Left lung (tissue), 10 donors: ENCODE measurements around the gene SP9. TPM values are rescaled to one million over a fixed set of nuclear protein-coding genes. Genes with fewer than 3 reads are reported as not detected.

ENCODE experiments used
- ATAC-seq: fragments of 200-7000 bp; cut with Tn5 transposase; one replicate; pipeline ENCODE4 v1.9.1; 2020; ENCODE audit warnings: moderate library complexity
- DNase-seq, 4 donors: peaks; one replicate each; pipeline ENCODE4 v3.0.0-alpha.2; 2013 to 2020
- H3K27ac ChIP-seq, 2 donors: fragments of 200-600 bp; sonication (generic) in 1 of 2; one replicate each; pipeline versions ENCODE4 v1.5.0 to v1.8.0; 2020 to 2021
- H3K27me3 ChIP-seq, 2 donors: fragments of 200-600 bp; sonication (generic) in 1 of 2; one replicate each; pipeline versions ENCODE4 v1.5.0 to v1.8.0; 2020 to 2021
- H3K36me3 ChIP-seq, 2 donors: fragments of 200-600 bp; sonication (generic) in 1 of 2; one replicate each; pipeline versions ENCODE4 v1.5.0 to v1.8.0; 2020 to 2021
- H3K4me1 ChIP-seq, 2 donors: fragments of 200-600 bp; one replicate each; pipeline ENCODE4 v1.8.0; 2021
- H3K4me3 ChIP-seq, 2 donors: fragments of 200-600 bp; sonication (generic) in 1 of 2; one replicate each; pipeline versions ENCODE4 v1.5.0 to v1.8.0; 2020 to 2021; ENCODE audit warnings: mild to moderate bottlenecking in 1 of 2
- H3K9me3 ChIP-seq, 2 donors: fragments of 200-600 bp; sonication (generic) in 1 of 2; one replicate each; pipeline versions ENCODE4 v1.5.0 to v1.8.0; 2020 to 2021
- intact Hi-C, 2 donors: fragments of 100-400 bp; cut with DNase I; formaldehyde crosslinking; loops; one replicate each; pipeline versions ENCODE4 v1.11.2 to v1.14.2; 2022
- polyA plus RNA-seq, 6 donors: library from polyadenylated mRNA; unstranded; fragments of 120-200 nt; gene quantifications; one replicate each; pipeline ENCODE4 v1.2.1, GENCODE V29; 2013; ENCODE audit not compliant: insufficient read length in 6 of 6
- total RNA-seq, 2 donors: library from RNA; stranded (reverse); fragmentation: NEBNext Ultra II Directional; extraction: Animal tissue kit (Norgen Biotek cat#: 25700); gene quantifications; one replicate each; pipeline ENCODE4 v1.2.1, GENCODE V29; 2021
- TF ChIP-seq, protein P1 (sequence below), 2 donors: fragments of 200-600 bp; sonication (generic) in 1 of 2; IDR thresholded peaks; one replicate each; pipeline versions ENCODE4 v1.5.0 to v1.8.0; 2021; ENCODE audit warnings: antibody characterized with exemption in 2 of 2
- donor health status: DM: no; HTN: yes; CAD: no.
- donor health status: DM: no; HTN: no; CAD: no.

The SP9 gene
- total and polyA plus RNA-seq, 8 donors = not detected

DNA sequence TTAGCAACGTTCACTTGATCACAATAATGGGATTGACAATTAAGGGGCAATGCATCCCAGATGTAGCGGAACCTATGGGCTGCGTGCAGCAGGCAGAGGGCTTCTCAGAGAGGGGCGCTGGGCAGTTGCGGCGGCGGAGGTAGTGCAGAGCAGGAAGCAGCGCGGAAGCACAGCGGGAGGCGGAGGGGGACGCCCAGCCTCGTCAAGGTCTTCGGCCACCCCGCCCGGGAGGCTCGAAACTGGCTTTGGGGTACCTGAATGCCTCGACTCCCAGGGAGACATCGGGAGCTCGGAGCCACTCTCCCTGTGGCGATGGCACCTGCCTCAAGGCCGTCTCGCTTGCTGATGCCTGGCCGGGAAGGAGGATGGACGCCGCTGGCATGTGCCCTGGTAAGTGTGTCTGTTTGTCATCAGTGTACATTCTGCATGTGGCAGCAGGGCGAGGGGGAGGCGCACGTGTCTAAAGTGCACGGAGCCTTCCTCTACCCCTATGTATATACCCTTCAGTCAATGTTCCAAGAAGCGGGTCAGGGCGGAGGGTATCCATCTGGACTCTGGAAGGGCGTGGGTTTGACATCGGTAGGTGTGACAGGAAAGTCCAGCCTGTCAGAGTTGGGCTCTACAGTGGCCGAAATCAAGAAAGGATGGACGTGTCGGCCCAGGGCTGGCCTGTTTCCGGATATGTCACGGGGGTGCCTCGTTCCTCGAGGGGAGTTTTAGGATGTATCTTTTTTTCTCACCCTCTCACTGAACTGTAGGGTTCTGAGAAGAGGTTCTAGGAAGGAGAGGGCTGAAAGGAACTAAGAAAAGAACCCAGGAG is 7.5 kb upstream of the SP9 start:
- DNase-seq (peak in 1 of 4 donors; percentile 88), ATAC-seq (peak; percentile 20)
- intact Hi-C loops = no loop called here
- no peak overlapping the region for H3K27ac ChIP-seq
- H3K4me1 ChIP-seq = peaks cover 16 to 36% of the 10 kb centered on the region in 2 donors
- peaks cover 71 to 100% of the 10 kb centered on the region in 2 donors for H3K27me3 ChIP-seq
- H3K36me3 ChIP-seq = no peaks in the 10 kb centered on the region
- H3K4me3 ChIP-seq = peak overlapping the region in 1 of 2 donors; percentile 40
- TF ChIP-seq, protein P1, sequence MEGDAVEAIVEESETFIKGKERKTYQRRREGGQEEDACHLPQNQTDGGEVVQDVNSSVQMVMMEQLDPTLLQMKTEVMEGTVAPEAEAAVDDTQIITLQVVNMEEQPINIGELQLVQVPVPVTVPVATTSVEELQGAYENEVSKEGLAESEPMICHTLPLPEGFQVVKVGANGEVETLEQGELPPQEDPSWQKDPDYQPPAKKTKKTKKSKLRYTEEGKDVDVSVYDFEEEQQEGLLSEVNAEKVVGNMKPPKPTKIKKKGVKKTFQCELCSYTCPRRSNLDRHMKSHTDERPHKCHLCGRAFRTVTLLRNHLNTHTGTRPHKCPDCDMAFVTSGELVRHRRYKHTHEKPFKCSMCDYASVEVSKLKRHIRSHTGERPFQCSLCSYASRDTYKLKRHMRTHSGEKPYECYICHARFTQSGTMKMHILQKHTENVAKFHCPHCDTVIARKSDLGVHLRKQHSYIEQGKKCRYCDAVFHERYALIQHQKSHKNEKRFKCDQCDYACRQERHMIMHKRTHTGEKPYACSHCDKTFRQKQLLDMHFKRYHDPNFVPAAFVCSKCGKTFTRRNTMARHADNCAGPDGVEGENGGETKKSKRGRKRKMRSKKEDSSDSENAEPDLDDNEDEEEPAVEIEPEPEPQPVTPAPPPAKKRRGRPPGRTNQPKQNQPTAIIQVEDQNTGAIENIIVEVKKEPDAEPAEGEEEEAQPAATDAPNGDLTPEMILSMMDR (IDR thresholded peaks at IDR 0.05) = no peak
- H3K9me3 ChIP-seq = no peaks in the 10 kb centered on the region

GRCh38 chr2:174327841-174328113 is 7.0 kb upstream of the SP9 start:
- no peak for ATAC-seq
- intact Hi-C loops = no loop called here
- H3K36me3 ChIP-seq = no peaks in the 10 kb centered on the region
- no peak overlapping the region for H3K27ac ChIP-seq
- H3K4me1 ChIP-seq = peaks cover 16 to 40% of the 10 kb centered on the region in 2 donors
- no peak overlapping the region for H3K4me3 ChIP-seq
- TF ChIP-seq, protein P1 (IDR thresholded peaks at IDR 0.05) = no peak
- no peaks in the 10 kb centered on the region for H3K9me3 ChIP-seq
- no peak for DNase-seq
- peaks cover 76 to 100% of the 10 kb centered on the region in 2 donors for H3K27me3 ChIP-seq

- intact Hi-C loops = no loop called here
- Histone ChIP-seq H3K36me3 (no peaks in the 10 kb centered on the region), H3K4me3 (no peak overlapping the region), H3K9me3 (no peaks in the 10 kb centered on the region), H3K4me1 (peaks cover 16 to 46% of the 10 kb centered on the region in 2 donors), H3K27me3 (peaks cover 82 to 100% of the 10 kb centered on the region in 2 donors), H3K27ac (no peak overlapping the region)
- TF ChIP-seq, protein P1 (IDR thresholded peaks at IDR 0.05) = no peak
- peak in 1 of 4 donors; percentile 52 for DNase-seq
- no peak for ATAC-seq
Measured at GRCh38 chr2:174328114-174328960, 6.4 kb upstream of the SP9 start.

GRCh38 chr2:174328961-174329715 is 5.6 kb upstream of the SP9 start:
- DNase-seq = no peak
- TF ChIP-seq, protein P1 (IDR thresholded peaks at IDR 0.05) = no peak
- no peak for ATAC-seq
- H3K4me3 ChIP-seq = no peak overlapping the region
- H3K36me3 ChIP-seq = no peaks in the 10 kb centered on the region
- peaks cover 90 to 100% of the 10 kb centered on the region in 2 donors for H3K27me3 ChIP-seq
- H3K9me3 ChIP-seq = no peaks in the 10 kb centered on the region
- no peak overlapping the region for H3K27ac ChIP-seq
- H3K4me1 ChIP-seq = peaks cover 16 to 52% of the 10 kb centered on the region in 2 donors
- intact Hi-C loops = no loop called here
